Kidney epithelial cell (primary cell): Measurements from ENCODE around the gene ADAM33. TPM values are rescaled to one million over a fixed set of nuclear protein-coding genes. Genes with fewer than 3 reads are reported as not detected.

Experiments used
- DNase-seq: peaks from one replicate; pipeline ENCODE4 v3.0.0-alpha.2; 2010; ENCODE audit warnings: low read depth
- H3K27me3 ChIP-seq: 2 replicates; pipeline ENCODE4 v1.6.0; 2011; ENCODE audit warnings: low read length; ENCODE audit not compliant: control insufficient read depth, insufficient read depth
- H3K36me3 ChIP-seq: 2 replicates; pipeline ENCODE4 v1.5.1; 2011; ENCODE audit warnings: low read length; ENCODE audit not compliant: control insufficient read depth, insufficient read depth
- H3K4me3 ChIP-seq: 2 replicates; pipeline ENCODE4 v1.5.1; 2011; ENCODE audit warnings: low read depth, mild to moderate bottlenecking, control low read depth, low read length
- total RNA-seq: library from RNA; depleted of rRNA; stranded (reverse); fragments of >200 nt; gene quantifications from 2 replicates; pipeline ENCODE4 v1.2.3, GENCODE V29; 2015
- TF ChIP-seq, protein P1 (sequence below): IDR thresholded peaks from 2 replicates; pipeline ENCODE4 v1.5.1; 2011; ENCODE audit warnings: mild to moderate bottlenecking, moderate library complexity, low read length, control low read depth, inconsistent platforms; ENCODE audit not compliant: insufficient read depth, poor library complexity, severe bottlenecking

ADAM33 gene
- total RNA-seq, 1 donor from 2014 or later = 0.13 TPM

DNA sequence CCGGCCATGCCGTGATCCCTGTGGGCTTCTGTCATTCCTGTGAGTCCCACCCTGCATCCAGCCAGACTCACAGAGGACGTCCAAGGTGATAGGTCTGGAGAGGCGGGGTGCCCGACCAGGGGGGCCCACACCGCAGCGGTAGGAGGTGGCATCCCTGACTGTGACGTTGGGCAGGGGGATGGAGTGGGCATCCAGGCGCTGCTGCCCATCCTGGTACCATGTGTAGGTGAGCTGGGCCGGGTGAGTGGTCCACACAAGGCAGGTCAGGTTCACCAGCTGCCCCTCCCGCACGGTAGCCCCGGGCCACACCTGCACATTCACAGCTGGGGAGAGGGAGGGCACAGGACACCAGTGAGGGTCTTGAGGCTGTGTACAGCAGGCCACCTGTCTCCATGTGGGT is 11.6 kb upstream of the ADAM33 start:
- Histone ChIP-seq H3K4me3 (no peak overlapping the region), H3K36me3 (no peaks in the 10 kb centered on the region), H3K27me3 (no peaks in the 10 kb centered on the region)
- DNase-seq = no peak
- TF ChIP-seq, protein P1, sequence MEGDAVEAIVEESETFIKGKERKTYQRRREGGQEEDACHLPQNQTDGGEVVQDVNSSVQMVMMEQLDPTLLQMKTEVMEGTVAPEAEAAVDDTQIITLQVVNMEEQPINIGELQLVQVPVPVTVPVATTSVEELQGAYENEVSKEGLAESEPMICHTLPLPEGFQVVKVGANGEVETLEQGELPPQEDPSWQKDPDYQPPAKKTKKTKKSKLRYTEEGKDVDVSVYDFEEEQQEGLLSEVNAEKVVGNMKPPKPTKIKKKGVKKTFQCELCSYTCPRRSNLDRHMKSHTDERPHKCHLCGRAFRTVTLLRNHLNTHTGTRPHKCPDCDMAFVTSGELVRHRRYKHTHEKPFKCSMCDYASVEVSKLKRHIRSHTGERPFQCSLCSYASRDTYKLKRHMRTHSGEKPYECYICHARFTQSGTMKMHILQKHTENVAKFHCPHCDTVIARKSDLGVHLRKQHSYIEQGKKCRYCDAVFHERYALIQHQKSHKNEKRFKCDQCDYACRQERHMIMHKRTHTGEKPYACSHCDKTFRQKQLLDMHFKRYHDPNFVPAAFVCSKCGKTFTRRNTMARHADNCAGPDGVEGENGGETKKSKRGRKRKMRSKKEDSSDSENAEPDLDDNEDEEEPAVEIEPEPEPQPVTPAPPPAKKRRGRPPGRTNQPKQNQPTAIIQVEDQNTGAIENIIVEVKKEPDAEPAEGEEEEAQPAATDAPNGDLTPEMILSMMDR = no peak

DNA sequence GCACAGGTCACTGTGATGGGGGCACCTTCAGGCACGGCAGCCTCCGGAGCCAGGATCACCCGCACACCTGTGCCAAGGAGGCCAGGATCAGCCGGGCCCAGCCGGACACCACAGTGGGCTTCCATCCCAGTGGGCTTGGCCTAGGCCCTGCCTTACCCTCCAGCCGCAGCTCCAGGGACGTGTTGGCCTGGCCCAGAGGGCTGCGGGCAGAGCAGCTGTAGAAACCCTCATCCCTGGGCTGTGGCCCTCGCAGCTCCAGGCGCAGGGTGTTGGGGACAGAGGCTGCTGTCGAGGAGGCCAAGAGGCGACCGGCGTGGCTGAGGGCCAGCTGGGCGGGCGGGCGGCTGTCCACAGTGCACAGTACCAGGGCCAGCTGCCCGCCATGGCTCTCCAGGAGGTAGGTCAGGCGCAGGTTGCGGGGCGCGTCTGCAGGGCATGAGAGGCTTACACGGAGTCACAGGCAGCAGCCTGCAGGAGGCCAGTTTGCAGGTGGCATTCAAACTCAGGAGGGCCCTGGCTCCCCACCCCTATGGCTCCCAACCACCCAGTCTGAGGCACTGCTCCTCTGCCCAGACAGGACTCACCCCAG is 11.0 kb upstream of the ADAM33 start:
- H3K36me3 ChIP-seq = no peaks in the 10 kb centered on the region
- TF ChIP-seq, protein P1 = no peak
- H3K4me3 ChIP-seq = no peak overlapping the region
- H3K27me3 ChIP-seq = no peaks in the 10 kb centered on the region
- DNase-seq = no peak

DNA sequence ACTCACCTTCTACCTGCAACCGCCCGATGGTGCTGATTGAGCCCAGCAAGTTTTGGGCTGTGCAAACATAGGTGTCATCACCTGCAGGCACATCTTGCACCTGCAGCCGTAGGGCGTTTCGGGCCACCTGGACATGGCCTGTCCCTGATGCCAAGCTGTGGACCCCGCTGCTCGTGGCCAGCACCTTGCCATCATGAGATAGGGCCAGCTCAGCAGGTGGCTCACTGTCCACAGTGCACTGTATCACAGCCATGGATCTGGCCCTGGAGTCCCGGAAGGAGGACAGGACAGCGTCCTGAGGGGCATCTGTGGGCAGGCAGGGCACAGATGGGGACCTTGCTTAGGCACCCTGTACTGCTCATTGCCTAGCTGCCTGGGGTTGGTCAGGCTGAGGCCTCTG is 10.1 kb upstream of the ADAM33 start:
- H3K36me3 ChIP-seq = no peaks in the 10 kb centered on the region
- no peak for DNase-seq
- TF ChIP-seq, protein P1 = no peak

DNA sequence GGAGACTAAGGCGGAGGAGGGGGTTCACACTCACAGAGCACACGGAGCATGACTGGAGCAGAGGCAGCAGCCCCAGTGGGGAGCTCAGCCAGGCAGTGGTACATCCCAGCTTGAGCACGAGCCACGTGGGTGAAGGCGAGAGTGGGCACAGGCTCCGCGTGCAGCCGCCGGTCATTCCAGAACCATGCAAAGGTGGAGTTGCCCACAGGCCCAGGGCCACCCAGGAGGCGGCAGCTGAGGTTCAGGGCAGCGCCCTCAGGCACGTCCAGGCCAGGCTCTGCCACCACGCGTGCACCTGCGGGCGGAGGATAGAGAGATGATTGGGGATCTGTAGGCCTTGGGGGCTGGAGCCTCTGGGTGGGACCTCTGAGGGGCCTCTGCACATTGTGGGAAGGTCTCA is 9.5 kb upstream of the ADAM33 start:
- Histone ChIP-seq H3K36me3 (no peaks in the 10 kb centered on the region), H3K27me3 (no peaks in the 10 kb centered on the region), H3K4me3 (no peak overlapping the region)
- no peak for DNase-seq
- TF ChIP-seq, protein P1 = no peak

More for the DNA sequence above, 10.1 kb upstream of the ADAM33 start:
- no peak overlapping the region for H3K4me3 ChIP-seq
- no peaks in the 10 kb centered on the region for H3K27me3 ChIP-seq

DNA sequence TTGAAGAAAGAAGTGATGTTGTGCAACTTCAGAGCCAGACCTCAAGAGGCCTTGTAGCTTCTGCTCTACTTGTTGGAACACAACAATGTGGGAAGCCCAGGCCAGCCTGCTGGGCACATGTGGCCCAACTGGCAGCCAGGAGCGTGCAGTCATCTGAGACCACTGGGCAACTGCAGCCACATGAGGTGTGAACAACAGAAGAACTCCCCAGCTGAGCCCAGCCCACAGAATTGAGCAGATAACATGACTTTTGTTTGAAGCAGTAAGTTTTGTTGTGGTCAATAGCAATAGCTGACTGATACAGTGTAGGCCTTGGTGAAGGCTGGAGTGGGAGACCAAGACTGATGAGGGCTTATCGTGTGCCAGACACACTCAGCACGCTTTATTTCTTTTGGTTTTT is 8.6 kb upstream of the ADAM33 start:
- TF ChIP-seq, protein P1 = no peak
- no peak for DNase-seq
- no peak overlapping the region for H3K4me3 ChIP-seq
- no peaks in the 10 kb centered on the region for H3K36me3 ChIP-seq
- no peaks in the 10 kb centered on the region for H3K27me3 ChIP-seq

DNA sequence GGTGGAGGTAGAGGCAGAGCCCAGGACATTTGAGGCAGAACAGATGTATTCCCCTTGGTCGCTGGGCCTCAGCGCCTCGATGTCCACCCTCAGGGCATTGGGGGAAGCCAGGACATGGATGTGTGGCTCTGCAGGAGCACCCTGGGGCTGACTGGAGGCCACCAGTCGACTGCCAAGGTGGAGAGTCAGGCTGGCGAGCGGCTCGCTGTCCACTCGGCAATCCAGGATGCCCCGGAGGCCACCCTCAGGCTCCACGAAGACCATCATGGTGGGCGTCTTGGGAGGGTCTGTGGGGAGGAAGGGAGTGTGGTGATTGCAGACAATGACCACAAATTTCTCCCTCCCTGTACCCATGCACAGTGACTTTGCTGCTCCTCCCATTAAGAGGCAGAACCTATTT is 8.2 kb upstream of the ADAM33 start:
- Histone ChIP-seq H3K4me3 (no peak overlapping the region), H3K27me3 (peaks cover 2% of the 10 kb centered on the region), H3K36me3 (no peaks in the 10 kb centered on the region)
- TF ChIP-seq, protein P1 = no peak
- no peak for DNase-seq
